ENCODE results near the gene CST3.

GRCh38 chr20:23604306-23604705 is 33.4 kb downstream of the CST3 start:
- TF ChIP-seq CTCF (IDR thresholded peaks at IDR 0.05; ENCODE audit: low read depth, low read length), result no peak
- no peak for TF ChIP-seq MAX (IDR thresholded peaks at IDR 0.05; ENCODE audit: low read depth, low read length)
- TF ChIP-seq POLR2A (IDR thresholded peaks at IDR 0.05; ENCODE audit: extremely low read depth, insufficient read length), result no peak
- no peak for TF ChIP-seq MYC (IDR thresholded peaks at IDR 0.05; ENCODE audit: low read depth, low read length)
